Right lobe of liver (tissue), 6 donors: ENCODE data around the gene HGFAC. TPM values are rescaled to one million over a fixed set of nuclear protein-coding genes. Genes with fewer than 3 reads are reported as not detected.

Source experiments
- ATAC-seq, 4 donors: fragments of 200-7000 bp; cut with Tn5 transposase; one replicate each; pipeline ENCODE4 v1.9.1; 2020; ENCODE audit warnings: mild to moderate bottlenecking in 4 of 4, moderate library complexity in 4 of 4
- DNase-seq, 3 donors: peaks; one replicate each; pipeline ENCODE4 v3.0.0-alpha.2; 2020
- H3K27ac ChIP-seq, 3 donors: fragments of 200-600 bp; one replicate each; pipeline ENCODE4 v1.8.0; 2022
- H3K27me3 ChIP-seq, 2 donors: fragments of 200-600 bp; one replicate each; pipeline ENCODE4 v1.8.0; 2022
- H3K36me3 ChIP-seq, 4 donors: fragments of 200-600 bp; sonication (generic) in 1 of 4; one replicate each; pipeline versions ENCODE4 v1.5.1 to v1.8.0; 2017 to 2022; ENCODE audit warnings: control low read depth in 1 of 4
- H3K4me1 ChIP-seq, 4 donors: fragments of 200-600 bp; sonication (generic) in 1 of 4; one replicate each; pipeline versions ENCODE4 v1.5.1 to v1.8.0; 2017 to 2022; ENCODE audit warnings: control low read depth in 1 of 4
- H3K4me3 ChIP-seq, 3 donors: fragments of 200-600 bp; one replicate each; pipeline ENCODE4 v1.8.0; 2022
- H3K9me3 ChIP-seq, 4 donors: fragments of 200-600 bp; sonication (generic) in 1 of 4; one replicate each; pipeline versions ENCODE4 v1.5.1 to v1.8.0; 2017 to 2022; ENCODE audit warnings: control low read depth in 1 of 4
- POLR2A ChIP-seq: fragments of 450-650 bp; IDR thresholded peaks from one replicate; pipeline ENCODE4 v1.6.1; 2017; ENCODE audit warnings: antibody characterized with exemption, mild to moderate bottlenecking
- WGBS: methylation state at CpG from one replicate; pipeline ENCODE4 v1.1.6; 2018; ENCODE audit warnings: low coverage, low lambda C conversion rate; ENCODE audit not compliant: insufficient coverage; ENCODE audit errors: missing lambda C conversion rate; 5-methylcytosine and 5-hydroxymethylcytosine counted together
- intact Hi-C, 2 donors: fragments of 100-400 bp; cut with DNase I; formaldehyde crosslinking; loops; one replicate each; pipeline versions ENCODE4 v1.11.2 to v1.14.1; 2022
- total RNA-seq, 6 experiments: library from RNA; depleted of rRNA in 2 of 6; stranded (reverse); fragments of >200 nt in 2 of 6; fragmentation: NEBNext Ultra II Directional in 3 of 6; extraction: Animal tissue kit (Norgen Biotek cat#: 25700) in 3 of 6; gene quantifications; one replicate each; pipeline versions ENCODE4 v1.1.0 to v1.2.4, GENCODE V29; 2016 to 2023
- TF ChIP-seq, protein P1 (sequence below), 4 donors: fragments of 200-600 bp in 3 of 4; fragments of 450-650 bp in 1 of 4; IDR thresholded peaks; one replicate each; pipeline versions ENCODE4 v1.5.1 to v1.8.0; 2016 to 2022; ENCODE audit warnings: antibody characterized with exemption in 4 of 4, mild to moderate bottlenecking in 2 of 4
- donor health status: DM: no; HTN: yes; CAD: no.
- donor health status: DM: no; HTN: no; CAD: no.
- donor health status: DM: no; HTN: no; CAD: no.
- donor health status: DM: no; HTN: yes; CAD: no.
- donor health status: DM: no; HTN: yes; CAD: no.

The HGFAC gene
- total RNA-seq, 6 experiments from 2014 or later, result 73.9 to 176 (median 140) TPM

DNA sequence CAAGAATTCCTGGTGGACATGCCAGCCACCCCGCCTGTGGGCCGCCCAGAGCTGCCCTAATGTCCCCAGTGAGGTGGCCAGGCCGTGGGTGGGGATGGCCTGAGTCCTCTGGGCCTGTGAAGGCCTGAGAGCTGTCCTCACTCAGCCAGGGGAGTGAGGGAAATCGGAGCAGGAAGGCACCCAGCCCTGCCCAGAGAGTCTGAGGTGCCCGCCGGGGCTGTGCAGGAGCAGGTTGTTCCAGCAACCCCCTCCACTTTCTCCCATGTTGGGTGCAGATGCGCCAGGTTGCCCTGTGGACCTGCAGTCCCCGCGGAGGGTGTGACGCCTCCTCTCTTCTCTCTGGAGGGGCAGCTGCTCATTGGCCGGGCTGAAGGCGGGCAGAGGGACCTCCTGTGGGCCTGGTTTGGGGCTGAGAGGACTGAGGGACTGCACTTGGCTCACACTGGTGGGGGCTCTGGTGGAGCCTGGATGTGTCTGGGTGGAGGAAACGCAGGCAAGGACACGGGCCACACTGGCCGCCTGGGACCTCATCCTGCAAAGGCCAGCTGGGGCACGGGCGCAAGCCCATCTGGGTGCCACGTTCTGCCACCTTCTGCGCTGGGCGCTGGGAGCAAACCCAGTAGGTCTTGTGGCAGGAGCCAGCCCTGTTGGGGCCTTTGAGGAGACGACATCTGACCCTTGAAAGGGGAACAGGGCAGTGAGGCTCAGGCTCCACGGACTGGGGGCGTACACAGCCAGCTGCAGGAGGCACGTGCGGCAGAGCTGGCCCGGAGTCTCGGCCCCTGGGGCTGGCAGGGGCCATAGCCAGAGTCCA, 35.4 kb downstream of the HGFAC start:
- no peak for ATAC-seq
- DNase-seq, result peak in 1 of 3 donors; percentile 14
- intact Hi-C loops, result no loop called here
- no peak overlapping the region for H3K4me3 ChIP-seq
- TF ChIP-seq, protein P1, sequence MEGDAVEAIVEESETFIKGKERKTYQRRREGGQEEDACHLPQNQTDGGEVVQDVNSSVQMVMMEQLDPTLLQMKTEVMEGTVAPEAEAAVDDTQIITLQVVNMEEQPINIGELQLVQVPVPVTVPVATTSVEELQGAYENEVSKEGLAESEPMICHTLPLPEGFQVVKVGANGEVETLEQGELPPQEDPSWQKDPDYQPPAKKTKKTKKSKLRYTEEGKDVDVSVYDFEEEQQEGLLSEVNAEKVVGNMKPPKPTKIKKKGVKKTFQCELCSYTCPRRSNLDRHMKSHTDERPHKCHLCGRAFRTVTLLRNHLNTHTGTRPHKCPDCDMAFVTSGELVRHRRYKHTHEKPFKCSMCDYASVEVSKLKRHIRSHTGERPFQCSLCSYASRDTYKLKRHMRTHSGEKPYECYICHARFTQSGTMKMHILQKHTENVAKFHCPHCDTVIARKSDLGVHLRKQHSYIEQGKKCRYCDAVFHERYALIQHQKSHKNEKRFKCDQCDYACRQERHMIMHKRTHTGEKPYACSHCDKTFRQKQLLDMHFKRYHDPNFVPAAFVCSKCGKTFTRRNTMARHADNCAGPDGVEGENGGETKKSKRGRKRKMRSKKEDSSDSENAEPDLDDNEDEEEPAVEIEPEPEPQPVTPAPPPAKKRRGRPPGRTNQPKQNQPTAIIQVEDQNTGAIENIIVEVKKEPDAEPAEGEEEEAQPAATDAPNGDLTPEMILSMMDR (IDR thresholded peaks at IDR 0.05), result no peak
- TF ChIP-seq POLR2A, result no peak
- H3K27me3 ChIP-seq, result no peaks in the 10 kb centered on the region
- no peak overlapping the region for H3K27ac ChIP-seq
- H3K36me3 ChIP-seq, result no peaks in the 10 kb centered on the region
- 62% methylated on average over 2 of the region's 27 CpGs for WGBS
- H3K4me1 ChIP-seq, result no peaks in the 10 kb centered on the region
- no peaks in the 10 kb centered on the region for H3K9me3 ChIP-seq

DNA sequence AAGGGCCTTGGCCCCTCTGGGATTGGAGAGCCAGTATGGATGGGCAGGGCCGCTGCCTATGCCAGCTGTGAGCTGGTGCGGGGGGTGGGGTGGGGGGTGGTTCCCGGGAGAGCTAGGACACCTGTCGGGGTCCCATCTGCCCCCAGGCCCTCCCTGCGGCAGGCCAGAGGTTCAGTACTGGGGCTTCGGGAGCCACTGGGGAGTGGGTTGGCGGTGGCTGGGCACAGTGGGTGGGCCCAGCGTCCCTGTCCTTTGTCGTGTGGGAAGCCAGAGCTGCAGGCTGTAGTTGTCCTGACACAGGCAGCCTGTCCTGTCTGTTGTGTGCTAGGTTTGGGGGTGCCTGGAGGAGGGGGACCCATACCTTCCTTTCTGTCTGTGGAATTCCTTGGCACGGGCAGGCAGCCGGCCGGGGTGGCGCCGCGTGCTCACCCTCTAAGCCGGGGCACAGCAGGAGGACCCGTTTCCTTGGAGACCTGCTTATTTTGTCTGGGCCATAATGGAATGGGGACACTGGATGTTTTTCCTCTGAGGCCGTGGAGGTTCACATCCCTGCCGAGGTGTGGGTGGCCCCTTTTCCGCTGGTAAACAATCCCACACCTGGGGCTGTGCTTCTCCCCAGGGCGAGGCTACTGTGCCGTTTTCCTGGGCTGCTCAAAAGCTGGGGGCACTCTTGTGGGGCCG, 36.1 kb downstream of the HGFAC start:
- H3K27ac ChIP-seq, result no peak overlapping the region
- H3K27me3 ChIP-seq, result no peaks in the 10 kb centered on the region
- no peak for TF ChIP-seq POLR2A
- TF ChIP-seq, protein P1 (IDR thresholded peaks at IDR 0.05), result no peak
- intact Hi-C loops, result no loop called here
- WGBS, result no CpG with 5 or more reads among the region's 23 CpGs
- no peaks in the 10 kb centered on the region for H3K4me1 ChIP-seq
- ATAC-seq (no peak), DNase-seq (no peak)
- no peaks in the 10 kb centered on the region for H3K36me3 ChIP-seq
- H3K9me3 ChIP-seq, result no peaks in the 10 kb centered on the region
- H3K4me3 ChIP-seq, result no peak overlapping the region

DNA sequence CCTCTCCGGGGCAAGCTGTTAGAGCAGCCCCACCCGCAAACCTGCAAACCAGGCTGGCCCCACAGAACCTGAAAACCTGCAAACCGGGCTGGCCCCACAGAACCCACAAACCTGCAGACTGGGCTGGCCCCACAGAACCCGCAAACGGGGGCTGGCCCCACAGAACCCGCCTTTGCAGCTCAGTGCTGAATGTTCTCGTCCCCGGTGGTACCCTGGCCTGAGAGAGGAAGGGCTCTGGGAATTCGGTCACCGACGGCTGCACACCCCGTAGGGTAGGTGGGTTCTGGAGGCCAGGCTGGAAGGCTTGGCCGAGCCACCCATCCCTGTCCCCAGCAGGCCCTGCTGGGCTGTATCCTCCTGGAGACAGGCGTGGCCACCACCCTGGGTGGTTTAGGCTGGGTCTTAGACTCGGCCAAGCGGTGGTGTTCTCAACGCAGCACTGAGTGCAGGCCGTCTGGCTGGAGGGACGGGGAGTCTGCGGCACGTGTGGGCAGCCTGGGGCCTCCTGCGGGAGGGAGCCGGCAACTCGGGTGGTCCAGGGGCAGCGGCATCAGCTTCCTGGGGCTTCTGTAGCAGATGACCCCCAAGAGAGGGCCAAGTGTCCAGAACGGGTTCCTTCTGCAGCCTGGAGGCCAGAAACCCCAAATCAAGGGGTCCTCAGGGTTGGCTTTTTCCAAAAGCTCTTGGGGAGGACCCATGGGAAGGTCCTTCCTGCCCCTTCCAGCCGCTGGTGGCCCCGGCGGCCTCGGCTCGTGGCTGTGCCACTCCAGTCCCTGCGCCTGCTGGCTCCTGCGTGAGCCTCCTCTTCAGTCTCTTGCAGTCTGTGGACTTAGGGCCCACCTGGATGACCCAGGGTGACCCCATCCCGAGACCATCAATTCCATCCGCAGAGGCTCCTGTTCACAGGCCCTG, 36.9 kb downstream of the HGFAC start:
- Histone ChIP-seq H3K27me3 (no peaks in the 10 kb centered on the region), H3K4me3 (no peak overlapping the region), H3K27ac (no peak overlapping the region), H3K9me3 (no peaks in the 10 kb centered on the region), H3K4me1 (no peaks in the 10 kb centered on the region), H3K36me3 (no peaks in the 10 kb centered on the region)
- intact Hi-C loops, result no loop called here
- DNase-seq (no peak), ATAC-seq (no peak)
- 90% methylated on average over 6 of the region's 35 CpGs for WGBS
- no peak for TF ChIP-seq POLR2A
- TF ChIP-seq, protein P1 (IDR thresholded peaks at IDR 0.05), result no peak

DNA sequence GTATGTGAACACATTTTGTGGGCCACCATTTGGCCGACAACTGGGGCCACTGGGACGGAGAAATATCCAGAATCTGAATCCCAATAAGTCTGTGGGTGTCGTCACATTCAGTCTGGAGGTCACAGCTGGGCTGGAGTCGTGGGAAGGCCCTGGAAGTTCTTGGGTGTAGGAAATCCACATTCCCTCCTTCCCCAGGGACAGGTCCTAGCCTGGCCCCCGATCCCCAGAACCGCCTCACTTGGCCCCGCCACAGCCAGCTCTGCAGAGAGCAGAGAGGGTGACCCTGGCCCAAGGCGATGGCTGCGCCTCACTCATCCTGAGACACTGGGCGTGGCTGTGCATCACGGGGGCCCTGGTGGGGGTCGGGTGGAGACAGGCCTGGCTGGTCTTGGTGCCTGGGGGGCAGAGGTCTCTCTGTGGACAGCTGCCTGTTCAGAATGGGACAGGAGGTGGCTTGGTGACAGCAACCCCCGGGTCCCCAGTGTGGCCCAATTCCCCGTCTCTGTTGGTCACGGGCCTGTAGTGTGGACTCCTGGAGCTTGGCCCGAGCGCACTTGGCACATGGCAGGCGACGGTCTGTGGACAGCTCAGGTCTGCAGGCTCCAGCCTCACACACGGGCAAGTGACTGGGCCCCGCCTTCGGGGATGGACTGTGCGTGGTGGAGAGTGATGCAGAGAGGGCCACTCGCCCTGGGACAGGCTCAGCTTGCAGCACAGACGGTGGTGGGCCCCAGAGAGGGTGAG, 37.8 kb downstream of the HGFAC start:
- Histone ChIP-seq H3K4me3 (no peak overlapping the region), H3K4me1 (no peaks in the 10 kb centered on the region), H3K27ac (no peak overlapping the region), H3K27me3 (no peaks in the 10 kb centered on the region), H3K36me3 (no peaks in the 10 kb centered on the region), H3K9me3 (no peaks in the 10 kb centered on the region)
- ATAC-seq (peak; percentile 28 to 48 (median 46)), DNase-seq (peak in 1 of 3 donors; percentile 62)
- no peak for TF ChIP-seq POLR2A
- TF ChIP-seq, protein P1 (IDR thresholded peaks at IDR 0.05), result no peak
- intact Hi-C loops, result no loop called here
- 34% methylated on average over 5 of the region's 25 CpGs for WGBS
